Measurements from ENCODE around the gene GSTM2. TPM values are rescaled to one million over a fixed set of nuclear protein-coding genes. Genes with fewer than 3 reads are reported as not detected.

GSTM2 gene
- total RNA-seq, 1 experiment from 2014 or later: 47.3 TPM

DNA sequence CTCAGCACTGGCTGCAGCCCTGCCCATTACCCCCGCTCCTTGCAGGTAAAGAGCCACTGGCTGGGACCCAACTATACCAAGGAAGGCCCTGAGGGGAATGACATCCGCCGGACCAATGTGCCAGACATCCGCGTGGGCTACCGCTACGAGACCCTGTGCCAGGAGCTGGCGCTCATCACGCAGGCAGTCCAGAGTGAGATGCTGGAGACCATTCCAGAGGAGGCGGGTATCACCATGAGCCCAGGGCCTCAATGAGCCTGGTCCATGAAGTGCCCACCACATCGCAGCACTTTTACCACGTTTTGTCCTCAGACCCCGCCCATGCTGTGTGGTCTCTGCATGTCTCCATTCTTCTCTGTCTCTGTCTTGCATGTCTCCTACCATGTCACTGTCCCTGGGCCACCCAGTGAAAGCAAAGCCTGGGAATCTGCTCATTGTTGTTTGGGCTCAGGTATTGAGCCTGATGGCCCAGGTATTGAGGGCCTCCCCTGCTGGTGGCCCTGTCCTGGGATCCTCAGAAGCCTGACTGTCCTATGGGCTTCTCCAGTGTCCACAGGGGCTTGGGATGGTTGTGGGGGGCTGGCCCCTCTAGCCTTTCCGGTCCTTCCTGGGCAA lies 36.9 kb upstream of the GSTM2 start:
- intact Hi-C loops (cut with micrococcal nuclease; ENCODE audit: unreplicated experiment): no loop called here
- peaks cover 32% of the 10 kb centered on the region for H3K4me1 ChIP-seq (ENCODE audit: insufficient read depth, low read length, poor library complexity, severe bottlenecking)

DNA sequence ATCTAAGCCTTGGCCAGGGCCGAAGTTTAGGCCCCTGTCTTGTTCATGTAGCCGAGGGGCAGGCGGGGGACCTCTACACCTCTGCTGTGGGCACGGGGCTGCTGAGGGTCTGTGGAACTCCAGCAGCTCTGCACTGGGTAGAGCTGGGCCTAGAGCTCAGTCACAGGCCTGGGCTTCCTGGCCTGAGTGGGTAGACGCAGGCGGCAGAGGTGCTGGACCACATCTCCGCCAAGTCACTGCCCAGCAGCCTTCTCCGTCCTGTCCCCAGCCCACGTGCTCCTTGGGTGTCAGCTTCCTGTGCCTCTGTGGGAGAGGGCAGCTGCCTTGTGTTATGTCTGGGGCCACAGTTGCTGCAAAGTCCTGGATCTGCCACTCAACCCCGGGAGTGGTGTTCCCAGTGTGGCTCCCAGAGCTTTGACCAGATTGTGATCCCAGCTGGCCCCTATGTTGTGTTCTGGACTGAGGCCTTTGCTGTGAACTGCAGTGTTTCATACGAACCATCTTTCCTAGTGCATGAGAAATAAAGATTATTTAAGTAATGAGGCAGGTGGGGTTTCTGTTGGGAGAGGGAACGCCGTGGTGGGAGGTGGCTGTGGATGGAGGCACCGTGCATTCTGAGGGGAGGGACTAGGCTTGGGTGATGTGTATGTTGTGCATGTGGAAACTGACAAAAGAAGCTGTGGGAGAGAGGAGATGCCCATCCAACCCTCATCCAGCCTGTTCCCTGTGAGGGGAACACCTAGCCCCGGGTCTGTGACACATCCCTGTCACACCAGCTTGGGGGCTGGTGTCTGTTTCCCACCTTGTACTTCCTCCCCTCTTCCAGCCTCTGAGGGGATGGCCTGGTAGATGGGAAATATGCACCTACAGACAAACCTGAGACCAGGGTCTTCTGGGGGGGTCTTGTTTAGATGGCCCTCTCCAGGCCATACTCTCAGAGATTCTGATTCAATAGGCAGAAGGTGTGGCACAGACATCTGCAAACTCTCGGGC lies 36.0 kb upstream of the GSTM2 start:
- Histone ChIP-seq H3K27me3 (replicated peaks; ENCODE audit: insufficient read depth, low read depth, low read length, poor library complexity) (no peaks in the 10 kb centered on the region), H3K36me3 (ENCODE audit: insufficient read depth, low read length, poor library complexity, severe bottlenecking) (peaks cover 43% of the 10 kb centered on the region), H3K9me3 (ENCODE audit: low read depth, low read length, poor library complexity, severe bottlenecking) (no peaks in the 10 kb centered on the region), H3K4me3 (ENCODE audit: low read depth, low read length, poor library complexity, severe bottlenecking) (no peak overlapping the region), H3K27ac (ENCODE audit: low read depth, low read length, poor library complexity, severe bottlenecking) (peak overlapping the region; percentile 55), H3K4me1 (ENCODE audit: insufficient read depth, low read length, poor library complexity, severe bottlenecking) (peaks cover 40% of the 10 kb centered on the region)
- POLR2A ChIA-PET (ENCODE audit: low non-redundant PET): no interaction called here
- BruUV-seq (replicated peaks): TSS peak; percentile 25
- intact Hi-C loops (cut with micrococcal nuclease; ENCODE audit: unreplicated experiment): no loop called here
- CTCF ChIA-PET: interaction anchor here (0.7 to 1.1 kb wide), 2 partner anchors 8 to 86 kb away, joined by 3 to 6 read pairs (median 4); no protein-coding TSS in a partner anchor
- TF ChIP-seq, protein P1, sequence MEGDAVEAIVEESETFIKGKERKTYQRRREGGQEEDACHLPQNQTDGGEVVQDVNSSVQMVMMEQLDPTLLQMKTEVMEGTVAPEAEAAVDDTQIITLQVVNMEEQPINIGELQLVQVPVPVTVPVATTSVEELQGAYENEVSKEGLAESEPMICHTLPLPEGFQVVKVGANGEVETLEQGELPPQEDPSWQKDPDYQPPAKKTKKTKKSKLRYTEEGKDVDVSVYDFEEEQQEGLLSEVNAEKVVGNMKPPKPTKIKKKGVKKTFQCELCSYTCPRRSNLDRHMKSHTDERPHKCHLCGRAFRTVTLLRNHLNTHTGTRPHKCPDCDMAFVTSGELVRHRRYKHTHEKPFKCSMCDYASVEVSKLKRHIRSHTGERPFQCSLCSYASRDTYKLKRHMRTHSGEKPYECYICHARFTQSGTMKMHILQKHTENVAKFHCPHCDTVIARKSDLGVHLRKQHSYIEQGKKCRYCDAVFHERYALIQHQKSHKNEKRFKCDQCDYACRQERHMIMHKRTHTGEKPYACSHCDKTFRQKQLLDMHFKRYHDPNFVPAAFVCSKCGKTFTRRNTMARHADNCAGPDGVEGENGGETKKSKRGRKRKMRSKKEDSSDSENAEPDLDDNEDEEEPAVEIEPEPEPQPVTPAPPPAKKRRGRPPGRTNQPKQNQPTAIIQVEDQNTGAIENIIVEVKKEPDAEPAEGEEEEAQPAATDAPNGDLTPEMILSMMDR (conservative IDR thresholded peaks at IDR 0.05; ENCODE audit: low read depth, low read length): no peak
- no peak for TF ChIP-seq EZH2 (IDR thresholded peaks at IDR 0.05; ENCODE audit: borderline replicate concordance, low read depth, low read length, poor library complexity, severe bottlenecking)
- no peak for DNase-seq (ENCODE audit: low spot score)

More for the DNA sequence above, 36.9 kb upstream of the GSTM2 start:
- ChIA-PET CTCF (interaction anchor here (0.6 to 1.4 kb wide), 10 partner anchors 9 to 85 kb away, joined by 3 to 33 read pairs (median 6); partner anchors contain the start of gene GNAI3), POLR2A (ENCODE audit: low non-redundant PET) (no interaction called here)
- TF ChIP-seq EZH2 (IDR thresholded peaks at IDR 0.05; ENCODE audit: borderline replicate concordance, low read depth, low read length, poor library complexity, severe bottlenecking): no peak
- TF ChIP-seq, protein P1 (conservative IDR thresholded peaks at IDR 0.05; ENCODE audit: low read depth, low read length): no peak
- BruUV-seq (replicated peaks): no TSS peak
- Histone ChIP-seq H3K4me3 (ENCODE audit: low read depth, low read length, poor library complexity, severe bottlenecking) (no peak overlapping the region), H3K27me3 (replicated peaks; ENCODE audit: insufficient read depth, low read depth, low read length, poor library complexity) (no peaks in the 10 kb centered on the region), H3K36me3 (ENCODE audit: insufficient read depth, low read length, poor library complexity, severe bottlenecking) (peaks cover 49% of the 10 kb centered on the region), H3K9me3 (ENCODE audit: low read depth, low read length, poor library complexity, severe bottlenecking) (no peaks in the 10 kb centered on the region), H3K27ac (ENCODE audit: low read depth, low read length, poor library complexity, severe bottlenecking) (no peak overlapping the region)
- no peak for DNase-seq (ENCODE audit: low spot score)

DNA sequence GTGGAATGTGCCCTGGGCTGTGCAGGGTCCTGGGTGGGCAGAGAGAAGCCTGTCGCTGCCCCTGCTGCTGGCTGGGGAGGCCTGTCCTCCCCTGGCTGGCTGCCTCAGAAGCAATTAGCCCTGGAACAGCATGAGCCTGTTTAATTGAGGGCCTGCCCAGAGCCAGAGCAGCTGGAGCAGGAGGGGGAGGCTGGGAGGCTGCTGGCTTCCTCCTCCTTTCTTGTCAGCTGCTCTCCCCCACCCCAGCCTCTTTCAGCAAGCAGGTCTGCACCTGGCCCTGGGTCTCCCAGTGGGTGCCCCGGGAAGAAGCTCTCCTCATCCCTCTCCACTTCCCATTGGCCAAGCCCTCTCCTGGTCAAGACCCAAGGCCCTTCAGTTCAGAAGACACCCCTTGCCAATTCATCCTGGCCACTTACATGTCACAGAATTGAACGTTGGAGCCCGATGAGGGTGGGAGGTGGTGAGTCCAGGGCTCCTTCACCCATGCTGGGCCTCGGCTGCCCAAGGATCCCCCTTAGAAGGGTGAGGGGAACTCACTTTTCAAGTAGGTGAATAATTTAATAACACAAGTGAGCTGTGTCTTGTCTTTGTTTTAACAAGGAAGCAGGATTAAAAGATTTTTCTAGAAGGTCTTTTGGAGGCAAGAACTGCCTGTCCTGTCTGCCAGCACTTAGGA lies 35.0 kb upstream of the GSTM2 start:
- DNase-seq (ENCODE audit: low spot score): peak; percentile 70
- no peak for TF ChIP-seq EZH2 (IDR thresholded peaks at IDR 0.05; ENCODE audit: borderline replicate concordance, low read depth, low read length, poor library complexity, severe bottlenecking)
- TF ChIP-seq, protein P1 (conservative IDR thresholded peaks at IDR 0.05; ENCODE audit: low read depth, low read length): no peak
- ChIA-PET CTCF (interaction anchor here (0.7 to 0.9 kb wide), 2 partner anchors 7 to 87 kb away, joined by 3 to 4 read pairs; no protein-coding TSS in a partner anchor), POLR2A (ENCODE audit: low non-redundant PET) (no interaction called here)
- H3K4me1 ChIP-seq (ENCODE audit: insufficient read depth, low read length, poor library complexity, severe bottlenecking): peaks cover 40% of the 10 kb centered on the region
- no peaks in the 10 kb centered on the region for H3K9me3 ChIP-seq (ENCODE audit: low read depth, low read length, poor library complexity, severe bottlenecking)
- intact Hi-C loops (cut with micrococcal nuclease; ENCODE audit: unreplicated experiment): no loop called here
- H3K36me3 ChIP-seq (ENCODE audit: insufficient read depth, low read length, poor library complexity, severe bottlenecking): peaks cover 34% of the 10 kb centered on the region
- BruUV-seq (replicated peaks): no TSS peak
- peak overlapping the region; percentile 55 for H3K27ac ChIP-seq (ENCODE audit: low read depth, low read length, poor library complexity, severe bottlenecking)
- no peak overlapping the region for H3K4me3 ChIP-seq (ENCODE audit: low read depth, low read length, poor library complexity, severe bottlenecking)
- no peaks in the 10 kb centered on the region for H3K27me3 ChIP-seq (replicated peaks; ENCODE audit: insufficient read depth, low read depth, low read length, poor library complexity)
